HEK293 (cell line): ENCODE results near the gene CACNB3.
A peak's percentile ranks its signal among the peaks of the same experiment; 100 is the strongest.

Experiments
- KLF7 ChIP-seq: fragments of 450-650 bp; formaldehyde crosslinking; IDR thresholded peaks from 2 replicates; pipeline ENCODE4 v1.5.1; 2016; ENCODE audit warnings: missing biosample characterization, missing genetic modification characterization, borderline replicate concordance
- SP7 ChIP-seq: fragments of 450-650 bp; formaldehyde crosslinking; IDR thresholded peaks from 2 replicates; pipeline ENCODE4 v1.5.1; 2016; ENCODE audit warnings: missing biosample characterization, missing genetic modification characterization
- ZBTB7A ChIP-seq: fragments of 450-650 bp; formaldehyde crosslinking; IDR thresholded peaks from 2 replicates; pipeline ENCODE4 v1.5.1; 2016; ENCODE audit warnings: low read depth, missing biosample characterization, missing genetic modification characterization
- ZNF146 ChIP-seq: fragments of 450-650 bp; formaldehyde crosslinking; IDR thresholded peaks from 2 replicates; pipeline ENCODE4 v1.5.1; 2016; ENCODE audit warnings: missing biosample characterization, missing genetic modification characterization
- ZNF19 ChIP-seq: fragments of 450-650 bp; formaldehyde crosslinking; IDR thresholded peaks from 2 replicates; pipeline ENCODE4; 2016; ENCODE audit warnings: missing biosample characterization, missing genetic modification characterization, low read depth
- ZNF274 ChIP-seq, 2 experiments: fragments of 200-500 bp in 1 of 2; fragments of 450-650 bp in 1 of 2; sonication (Bioruptor generic) in 1 of 2; formaldehyde crosslinking in 1 of 2; IDR thresholded peaks; 2 replicates each; pipeline versions ENCODE4 v1.5.1 to v1.6.1; 2014 to 2016; ENCODE audit warnings: borderline replicate concordance in 1 of 2, inconsistent platforms in 1 of 2, low read length in 1 of 2, missing biosample characterization in 1 of 2, missing genetic modification characterization in 1 of 2
- ZNF621 ChIP-seq: fragments of 450-650 bp; formaldehyde crosslinking; IDR thresholded peaks from 2 replicates; pipeline ENCODE4 v1.5.1; 2017; ENCODE audit warnings: missing biosample characterization, missing genetic modification characterization
- TF ChIP-seq, protein P1 (sequence below): fragments of 450-650 bp; formaldehyde crosslinking; IDR thresholded peaks from 2 replicates; pipeline ENCODE4 v1.5.1; 2016; ENCODE audit warnings: missing biosample characterization, missing genetic modification characterization
- TF ChIP-seq, protein P2 (sequence below): fragments of 450-650 bp; formaldehyde crosslinking; IDR thresholded peaks from 2 replicates; pipeline ENCODE4 v1.5.1; 2017; ENCODE audit warnings: missing biosample characterization, missing genetic modification characterization
- TF ChIP-seq, protein P3 (sequence below): sonication (generic); formaldehyde crosslinking; IDR thresholded peaks from 2 replicates; pipeline ENCODE4 v1.8.1; 2022; ENCODE audit warnings: mild to moderate bottlenecking, moderate library complexity, missing genetic modification reagents
- TF ChIP-seq, protein P4 (sequence below): fragments of 450-650 bp; formaldehyde crosslinking; IDR thresholded peaks from 2 replicates; pipeline ENCODE4 v1.5.1; 2016; ENCODE audit warnings: missing biosample characterization, missing genetic modification characterization
- TF ChIP-seq, protein P5 (sequence below): IDR thresholded peaks from 2 replicates; pipeline ENCODE4 v1.6.1; 2011; ENCODE audit warnings: mild to moderate bottlenecking, low read depth, low read length, borderline replicate concordance
- TF ChIP-seq, protein P6 (sequence below): fragments of 450-650 bp; formaldehyde crosslinking; IDR thresholded peaks from 2 replicates; pipeline ENCODE4 v1.5.1; 2016; ENCODE audit warnings: missing biosample characterization, missing genetic modification characterization, low read depth

DNA sequence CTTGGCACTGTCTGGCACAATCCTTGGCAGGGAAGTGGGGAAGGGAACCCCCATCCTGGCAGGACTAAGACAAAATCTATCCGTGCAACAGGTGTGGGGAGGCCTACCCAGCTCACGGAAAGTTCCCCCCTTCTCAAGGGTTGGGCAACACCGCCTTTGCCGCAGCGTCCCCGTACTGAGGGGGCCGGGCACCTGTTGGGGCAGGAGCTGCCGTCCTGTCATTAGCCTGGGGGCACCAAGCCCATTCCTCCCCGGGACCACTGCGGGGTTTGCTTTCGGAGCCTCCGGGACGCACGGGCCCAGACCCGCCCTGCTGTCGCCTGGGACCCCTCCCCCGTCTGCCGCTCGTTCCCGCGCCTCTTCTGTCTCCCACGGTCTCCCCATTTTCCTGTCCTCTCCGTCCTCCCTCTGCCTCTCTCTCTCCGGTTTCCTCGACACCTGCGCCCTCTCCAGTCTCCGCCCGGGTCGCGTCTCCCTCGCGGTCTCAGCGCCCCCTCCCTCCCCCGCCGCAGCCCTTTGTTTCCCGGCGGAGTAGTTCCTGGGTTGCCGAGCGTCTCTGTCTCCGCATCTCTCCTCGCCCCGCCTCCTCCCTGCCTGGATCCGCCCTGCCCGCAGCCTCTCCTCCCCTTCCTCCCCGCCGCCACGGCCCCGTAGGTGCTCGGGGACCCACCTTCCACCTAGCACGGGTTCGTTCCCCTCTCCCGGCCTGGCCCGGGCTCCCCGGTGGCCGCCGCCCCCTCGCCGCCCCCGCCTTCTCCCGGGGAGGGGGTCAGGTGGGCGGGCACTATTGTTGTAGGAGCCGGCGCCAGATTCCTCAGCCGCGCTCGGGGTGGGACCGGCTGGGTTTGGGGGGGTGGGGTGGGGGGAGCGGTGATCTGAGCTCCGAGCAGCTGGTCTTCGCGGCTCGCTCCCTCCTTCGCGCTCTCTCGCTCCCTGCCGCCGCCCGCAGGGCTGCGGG lies at the start of gene CACNB3:
- TF ChIP-seq, protein P1, sequence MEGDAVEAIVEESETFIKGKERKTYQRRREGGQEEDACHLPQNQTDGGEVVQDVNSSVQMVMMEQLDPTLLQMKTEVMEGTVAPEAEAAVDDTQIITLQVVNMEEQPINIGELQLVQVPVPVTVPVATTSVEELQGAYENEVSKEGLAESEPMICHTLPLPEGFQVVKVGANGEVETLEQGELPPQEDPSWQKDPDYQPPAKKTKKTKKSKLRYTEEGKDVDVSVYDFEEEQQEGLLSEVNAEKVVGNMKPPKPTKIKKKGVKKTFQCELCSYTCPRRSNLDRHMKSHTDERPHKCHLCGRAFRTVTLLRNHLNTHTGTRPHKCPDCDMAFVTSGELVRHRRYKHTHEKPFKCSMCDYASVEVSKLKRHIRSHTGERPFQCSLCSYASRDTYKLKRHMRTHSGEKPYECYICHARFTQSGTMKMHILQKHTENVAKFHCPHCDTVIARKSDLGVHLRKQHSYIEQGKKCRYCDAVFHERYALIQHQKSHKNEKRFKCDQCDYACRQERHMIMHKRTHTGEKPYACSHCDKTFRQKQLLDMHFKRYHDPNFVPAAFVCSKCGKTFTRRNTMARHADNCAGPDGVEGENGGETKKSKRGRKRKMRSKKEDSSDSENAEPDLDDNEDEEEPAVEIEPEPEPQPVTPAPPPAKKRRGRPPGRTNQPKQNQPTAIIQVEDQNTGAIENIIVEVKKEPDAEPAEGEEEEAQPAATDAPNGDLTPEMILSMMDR (tag by site-specific recombination): peak; percentile 88
- TF ChIP-seq ZNF621 (tag by site-specific recombination) (no peak), ZNF146 (tag by site-specific recombination) (0 out of 2 replicates have a peak, but pooled peaks have one; percentile 4), ZBTB7A (tag by site-specific recombination) (peak; percentile 39; the same call in 1 of the 2 replicates), ZNF19 (tag by site-specific recombination) (no peak), SP7 (tag by site-specific recombination) (peak; percentile 71), KLF7 (tag by site-specific recombination) (peak; percentile 65; the same call in 1 of the 2 replicates), ZNF274 (IDR thresholded peaks at IDR 0.05; ENCODE audit: low read length) (no peak), ZNF274 (tag by site-specific recombination; IDR thresholded peaks at IDR 0.05; ENCODE audit: borderline replicate concordance) (no peak)
- TF ChIP-seq, protein P2, sequence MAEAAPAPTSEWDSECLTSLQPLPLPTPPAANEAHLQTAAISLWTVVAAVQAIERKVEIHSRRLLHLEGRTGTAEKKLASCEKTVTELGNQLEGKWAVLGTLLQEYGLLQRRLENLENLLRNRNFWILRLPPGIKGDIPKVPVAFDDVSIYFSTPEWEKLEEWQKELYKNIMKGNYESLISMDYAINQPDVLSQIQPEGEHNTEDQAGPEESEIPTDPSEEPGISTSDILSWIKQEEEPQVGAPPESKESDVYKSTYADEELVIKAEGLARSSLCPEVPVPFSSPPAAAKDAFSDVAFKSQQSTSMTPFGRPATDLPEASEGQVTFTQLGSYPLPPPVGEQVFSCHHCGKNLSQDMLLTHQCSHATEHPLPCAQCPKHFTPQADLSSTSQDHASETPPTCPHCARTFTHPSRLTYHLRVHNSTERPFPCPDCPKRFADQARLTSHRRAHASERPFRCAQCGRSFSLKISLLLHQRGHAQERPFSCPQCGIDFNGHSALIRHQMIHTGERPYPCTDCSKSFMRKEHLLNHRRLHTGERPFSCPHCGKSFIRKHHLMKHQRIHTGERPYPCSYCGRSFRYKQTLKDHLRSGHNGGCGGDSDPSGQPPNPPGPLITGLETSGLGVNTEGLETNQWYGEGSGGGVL: peak; percentile 97
- TF ChIP-seq, protein P3, sequence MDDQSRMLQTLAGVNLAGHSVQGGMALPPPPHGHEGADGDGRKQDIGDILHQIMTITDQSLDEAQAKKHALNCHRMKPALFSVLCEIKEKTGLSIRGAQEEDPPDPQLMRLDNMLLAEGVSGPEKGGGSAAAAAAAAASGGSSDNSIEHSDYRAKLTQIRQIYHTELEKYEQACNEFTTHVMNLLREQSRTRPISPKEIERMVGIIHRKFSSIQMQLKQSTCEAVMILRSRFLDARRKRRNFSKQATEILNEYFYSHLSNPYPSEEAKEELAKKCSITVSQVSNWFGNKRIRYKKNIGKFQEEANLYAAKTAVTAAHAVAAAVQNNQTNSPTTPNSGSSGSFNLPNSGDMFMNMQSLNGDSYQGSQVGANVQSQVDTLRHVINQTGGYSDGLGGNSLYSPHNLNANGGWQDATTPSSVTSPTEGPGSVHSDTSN: no peak
- TF ChIP-seq, protein P4, sequence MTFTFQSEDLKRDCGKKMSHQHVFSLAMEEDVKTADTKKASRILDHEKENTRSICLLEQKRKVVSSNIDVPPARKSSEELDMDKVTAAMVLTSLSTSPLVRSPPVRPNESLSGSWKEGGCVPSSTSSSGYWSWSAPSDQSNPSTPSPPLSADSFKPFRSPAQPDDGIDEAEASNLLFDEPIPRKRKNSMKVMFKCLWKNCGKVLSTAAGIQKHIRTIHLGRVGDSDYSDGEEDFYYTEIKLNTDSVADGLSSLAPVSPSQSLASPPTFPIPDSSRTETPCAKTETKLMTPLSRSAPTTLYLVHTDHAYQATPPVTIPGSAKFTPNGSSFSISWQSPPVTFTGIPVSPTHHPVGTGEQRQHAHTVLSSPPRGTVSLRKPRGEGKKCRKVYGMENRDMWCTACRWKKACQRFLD: no peak
- TF ChIP-seq, protein P5, sequence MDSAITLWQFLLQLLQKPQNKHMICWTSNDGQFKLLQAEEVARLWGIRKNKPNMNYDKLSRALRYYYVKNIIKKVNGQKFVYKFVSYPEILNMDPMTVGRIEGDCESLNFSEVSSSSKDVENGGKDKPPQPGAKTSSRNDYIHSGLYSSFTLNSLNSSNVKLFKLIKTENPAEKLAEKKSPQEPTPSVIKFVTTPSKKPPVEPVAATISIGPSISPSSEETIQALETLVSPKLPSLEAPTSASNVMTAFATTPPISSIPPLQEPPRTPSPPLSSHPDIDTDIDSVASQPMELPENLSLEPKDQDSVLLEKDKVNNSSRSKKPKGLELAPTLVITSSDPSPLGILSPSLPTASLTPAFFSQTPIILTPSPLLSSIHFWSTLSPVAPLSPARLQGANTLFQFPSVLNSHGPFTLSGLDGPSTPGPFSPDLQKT: no peak
- TF ChIP-seq, protein P6, sequence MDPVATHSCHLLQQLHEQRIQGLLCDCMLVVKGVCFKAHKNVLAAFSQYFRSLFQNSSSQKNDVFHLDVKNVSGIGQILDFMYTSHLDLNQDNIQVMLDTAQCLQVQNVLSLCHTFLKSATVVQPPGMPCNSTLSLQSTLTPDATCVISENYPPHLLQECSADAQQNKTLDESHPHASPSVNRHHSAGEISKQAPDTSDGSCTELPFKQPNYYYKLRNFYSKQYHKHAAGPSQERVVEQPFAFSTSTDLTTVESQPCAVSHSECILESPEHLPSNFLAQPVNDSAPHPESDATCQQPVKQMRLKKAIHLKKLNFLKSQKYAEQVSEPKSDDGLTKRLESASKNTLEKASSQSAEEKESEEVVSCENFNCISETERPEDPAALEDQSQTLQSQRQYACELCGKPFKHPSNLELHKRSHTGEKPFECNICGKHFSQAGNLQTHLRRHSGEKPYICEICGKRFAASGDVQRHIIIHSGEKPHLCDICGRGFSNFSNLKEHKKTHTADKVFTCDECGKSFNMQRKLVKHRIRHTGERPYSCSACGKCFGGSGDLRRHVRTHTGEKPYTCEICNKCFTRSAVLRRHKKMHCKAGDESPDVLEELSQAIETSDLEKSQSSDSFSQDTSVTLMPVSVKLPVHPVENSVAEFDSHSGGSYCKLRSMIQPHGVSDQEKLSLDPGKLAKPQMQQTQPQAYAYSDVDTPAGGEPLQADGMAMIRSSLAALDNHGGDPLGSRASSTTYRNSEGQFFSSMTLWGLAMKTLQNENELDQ: no peak
